ENCODE results near the gene BCAS1.

DNA sequence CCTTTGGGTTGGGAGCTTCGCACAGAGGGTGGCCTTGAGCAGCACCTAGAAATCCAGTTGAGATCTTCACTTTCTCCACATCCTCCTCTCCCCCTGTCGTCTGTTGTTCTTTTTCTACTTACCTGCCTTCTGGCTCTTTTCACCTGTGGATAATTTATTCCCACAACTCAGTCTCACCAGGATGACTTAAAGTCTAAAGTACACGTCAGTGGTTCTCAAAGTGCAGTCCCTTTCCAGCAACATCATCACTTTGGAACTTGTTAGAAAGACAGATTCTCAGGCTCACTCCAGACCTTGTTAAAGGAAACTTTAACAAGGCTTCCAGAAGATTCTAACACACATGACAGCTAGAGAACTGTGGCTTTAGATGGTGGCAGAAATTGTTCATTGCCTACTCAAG lies 27.7 kb upstream of the BCAS1 start:
- no peak for TF ChIP-seq TAF1 (IDR thresholded peaks at IDR 0.05; ENCODE audit: borderline replicate concordance, low read depth, low read length)
- no peak for TF ChIP-seq SMC3 (IDR thresholded peaks at IDR 0.05; ENCODE audit: low read depth, low read length)
- TF ChIP-seq, protein P1, sequence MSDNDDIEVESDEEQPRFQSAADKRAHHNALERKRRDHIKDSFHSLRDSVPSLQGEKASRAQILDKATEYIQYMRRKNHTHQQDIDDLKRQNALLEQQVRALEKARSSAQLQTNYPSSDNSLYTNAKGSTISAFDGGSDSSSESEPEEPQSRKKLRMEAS (IDR thresholded peaks at IDR 0.05; ENCODE audit: low read depth): no peak
- no peak for TF ChIP-seq EZH2phosphoT487 (IDR thresholded peaks at IDR 0.05; ENCODE audit: borderline replicate concordance, low read depth)
- TF ChIP-seq, protein P2, sequence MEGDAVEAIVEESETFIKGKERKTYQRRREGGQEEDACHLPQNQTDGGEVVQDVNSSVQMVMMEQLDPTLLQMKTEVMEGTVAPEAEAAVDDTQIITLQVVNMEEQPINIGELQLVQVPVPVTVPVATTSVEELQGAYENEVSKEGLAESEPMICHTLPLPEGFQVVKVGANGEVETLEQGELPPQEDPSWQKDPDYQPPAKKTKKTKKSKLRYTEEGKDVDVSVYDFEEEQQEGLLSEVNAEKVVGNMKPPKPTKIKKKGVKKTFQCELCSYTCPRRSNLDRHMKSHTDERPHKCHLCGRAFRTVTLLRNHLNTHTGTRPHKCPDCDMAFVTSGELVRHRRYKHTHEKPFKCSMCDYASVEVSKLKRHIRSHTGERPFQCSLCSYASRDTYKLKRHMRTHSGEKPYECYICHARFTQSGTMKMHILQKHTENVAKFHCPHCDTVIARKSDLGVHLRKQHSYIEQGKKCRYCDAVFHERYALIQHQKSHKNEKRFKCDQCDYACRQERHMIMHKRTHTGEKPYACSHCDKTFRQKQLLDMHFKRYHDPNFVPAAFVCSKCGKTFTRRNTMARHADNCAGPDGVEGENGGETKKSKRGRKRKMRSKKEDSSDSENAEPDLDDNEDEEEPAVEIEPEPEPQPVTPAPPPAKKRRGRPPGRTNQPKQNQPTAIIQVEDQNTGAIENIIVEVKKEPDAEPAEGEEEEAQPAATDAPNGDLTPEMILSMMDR (IDR thresholded peaks at IDR 0.05): no peak
- TF ChIP-seq NFIC (IDR thresholded peaks at IDR 0.05; ENCODE audit: borderline replicate concordance): no peak
- TF ChIP-seq CHD2 (IDR thresholded peaks at IDR 0.05; ENCODE audit: low read length, partially characterized antibody): no peak
- TF ChIP-seq POLR2AphosphoS5 (IDR thresholded peaks at IDR 0.05; ENCODE audit: low read depth, low read length): no peak
- no peak for TF ChIP-seq GABPA (IDR thresholded peaks at IDR 0.05; ENCODE audit: low read depth)
- TF ChIP-seq EP300 (IDR thresholded peaks at IDR 0.05; ENCODE audit: borderline replicate concordance in 1 of 2, low read depth in 1 of 2, low read length in 1 of 2): no peak
- TF ChIP-seq, protein P3, sequence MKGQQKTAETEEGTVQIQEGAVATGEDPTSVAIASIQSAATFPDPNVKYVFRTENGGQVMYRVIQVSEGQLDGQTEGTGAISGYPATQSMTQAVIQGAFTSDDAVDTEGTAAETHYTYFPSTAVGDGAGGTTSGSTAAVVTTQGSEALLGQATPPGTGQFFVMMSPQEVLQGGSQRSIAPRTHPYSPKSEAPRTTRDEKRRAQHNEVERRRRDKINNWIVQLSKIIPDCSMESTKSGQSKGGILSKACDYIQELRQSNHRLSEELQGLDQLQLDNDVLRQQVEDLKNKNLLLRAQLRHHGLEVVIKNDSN (IDR thresholded peaks at IDR 0.05; ENCODE audit: borderline replicate concordance, low read depth): no peak

Data from SK-N-SH (cell line).